IMR-90 (cell line): Measurements from ENCODE around the gene TTLL12. TPM values are rescaled to one million over a fixed set of nuclear protein-coding genes. Genes with fewer than 3 reads are reported as not detected.

ENCODE experiments used
- ATAC-seq: fragments of 200-7000 bp; cut with Tn5 transposase; 2 replicates; pipeline ENCODE4 v1.9.1; 2020; ENCODE audit warnings: low read depth, mild to moderate bottlenecking, moderate library complexity
- BruUV-seq: library from RNA; stranded (reverse); fragments of 400-500 nt; replicated peaks from 2 replicates; lab custom pipeline; 2021; lab: Mats Ljungman, UMichigan
- CTCF ChIA-PET: fragments of 300-600 bp; formaldehyde crosslinking; extraction: SDS; loops from one replicate; lab custom pipeline; 2021; ENCODE audit warnings: antibody characterized with exemption; lab: Yijun Ruan, JAX
- POLR2A ChIA-PET: fragments of 300-600 bp; sonication (Branson Sonifier 250); formaldehyde crosslinking; loops from one replicate; lab custom pipeline; 2022; ENCODE audit warnings: antibody characterized with exemption; ENCODE audit not compliant: unreplicated experiment; lab: Charles Lee
- DNase-seq: peaks from one replicate; pipeline ENCODE4 v3.0.0; 2013
- H2AFZ ChIP-seq: replicated peaks from 2 replicates; pipeline ENCODE3; 2013; ENCODE audit warnings: low read length, mild to moderate bottlenecking; ENCODE audit not compliant: poor library complexity
- H2AK5ac ChIP-seq: 2 replicates; pipeline ENCODE4 v1.6.1; 2013; ENCODE audit warnings: low read depth, low read length, inconsistent platforms
- H2AK9ac ChIP-seq: replicated peaks from 2 replicates; pipeline ENCODE3; 2013; ENCODE audit warnings: mild to moderate bottlenecking, low read depth, low read length, moderate library complexity; ENCODE audit not compliant: poor library complexity
- H2BK120ac ChIP-seq: 2 replicates; pipeline ENCODE4 v1.6.1; 2013; ENCODE audit warnings: low read depth, low read length, inconsistent platforms
- H2BK15ac ChIP-seq: 3 replicates; pipeline ENCODE4 v1.6.1; 2013; ENCODE audit warnings: low read depth, low read length, inconsistent platforms
- H2BK20ac ChIP-seq: 2 replicates; pipeline ENCODE4 v1.6.1; 2013; ENCODE audit warnings: low read depth, mild to moderate bottlenecking, inconsistent platforms, low read length, moderate library complexity
- H2BK5ac ChIP-seq: 2 replicates; pipeline ENCODE4 v1.6.1; 2013; ENCODE audit warnings: mild to moderate bottlenecking, low read depth, low read length, inconsistent platforms; ENCODE audit not compliant: poor library complexity, severe bottlenecking
- H3K14ac ChIP-seq: replicated peaks from 2 replicates; pipeline ENCODE4 v1.6.1; 2013; ENCODE audit warnings: low read depth, low read length, inconsistent platforms
- H3K18ac ChIP-seq: 2 replicates; pipeline ENCODE4 v1.6.1; 2013; ENCODE audit warnings: low read depth, low read length, control low read depth
- H3K23ac ChIP-seq: 2 replicates; pipeline ENCODE4 v1.6.1; 2013; ENCODE audit warnings: low read depth, low read length, inconsistent platforms
- H3K27ac ChIP-seq: 2 replicates; pipeline ENCODE4 v1.5.1; 2013; ENCODE audit warnings: mild to moderate bottlenecking, control low read depth, low read length; ENCODE audit not compliant: insufficient read depth
- H3K27me3 ChIP-seq: 2 replicates; pipeline ENCODE4 v1.6.1; 2013; ENCODE audit warnings: low read length; ENCODE audit not compliant: control insufficient read depth, insufficient read depth
- H3K36me3 ChIP-seq: 2 replicates; pipeline ENCODE4 v1.6.1; 2013; ENCODE audit warnings: low read length, mixed read lengths; ENCODE audit not compliant: control insufficient read depth, insufficient read depth
- H3K4ac ChIP-seq: 2 replicates; pipeline ENCODE4 v1.6.1; 2013; ENCODE audit warnings: low read depth, low read length, inconsistent platforms
- H3K4me1 ChIP-seq: 2 replicates; pipeline ENCODE4 v1.6.1; 2013; ENCODE audit warnings: low read length, mixed read lengths; ENCODE audit not compliant: control insufficient read depth, insufficient read depth
- H3K4me2 ChIP-seq: 2 replicates; pipeline ENCODE4 v1.6.1; 2013; ENCODE audit warnings: low read depth, mild to moderate bottlenecking, control low read depth, low read length, moderate library complexity
- H3K4me3 ChIP-seq: 2 replicates; pipeline ENCODE4 v1.5.1; 2013; ENCODE audit warnings: low read depth, mild to moderate bottlenecking, control low read depth, low read length, moderate library complexity; ENCODE audit not compliant: insufficient read depth
- H3K56ac ChIP-seq: 2 replicates; pipeline ENCODE4 v1.6.1; 2013; ENCODE audit warnings: low read length, inconsistent platforms; ENCODE audit not compliant: insufficient read depth; ENCODE audit errors: extremely low read depth
- H3K79me1 ChIP-seq, 2 experiments: 2 replicates each; pipeline ENCODE4 v1.6.1; 2013; ENCODE audit warnings: low read length in 2 of 2, inconsistent platforms in 1 of 2, low read depth in 1 of 2
- H3K9ac ChIP-seq: 2 replicates; pipeline ENCODE4 v1.6.1; 2013; ENCODE audit warnings: low read depth, low read length, control low read depth
- H3K9me1 ChIP-seq: 2 replicates; pipeline ENCODE4 v1.6.1; 2013; ENCODE audit warnings: low read length, inconsistent platforms; ENCODE audit not compliant: insufficient read depth
- H3K9me3 ChIP-seq: 2 replicates; pipeline ENCODE4 v1.6.1; 2013; ENCODE audit warnings: low read length; ENCODE audit not compliant: control insufficient read depth, insufficient read depth
- H4K20me1 ChIP-seq: 2 replicates; pipeline ENCODE4 v1.6.1; 2013; ENCODE audit warnings: low read length, inconsistent platforms; ENCODE audit not compliant: insufficient read depth
- H4K5ac ChIP-seq: 2 replicates; pipeline ENCODE4 v1.6.1; 2013; ENCODE audit warnings: mild to moderate bottlenecking, low read depth, low read length, control low read depth
- H4K8ac ChIP-seq, 2 experiments: 2 replicates each; pipeline ENCODE4 v1.6.1; 2013; ENCODE audit warnings: low read depth in 2 of 2, low read length in 2 of 2, control low read depth in 1 of 2, inconsistent platforms in 1 of 2
- H4K91ac ChIP-seq: 2 replicates; pipeline ENCODE4 v1.6.1; 2013; ENCODE audit warnings: low read depth, low read length, inconsistent platforms; ENCODE audit not compliant: insufficient read depth
- BHLHE40 ChIP-seq: fragments of 150-350 bp; IDR thresholded peaks from 2 replicates; pipeline ENCODE4 v1.6.1; 2016; ENCODE audit warnings: mild to moderate bottlenecking, low read depth, low read length
- CEBPB ChIP-seq: IDR thresholded peaks from 2 replicates; pipeline ENCODE4 v1.6.1; 2012; ENCODE audit warnings: low read depth, low read length, improper control_type of control experiment
- CTCF ChIP-seq: conservative IDR thresholded peaks from 2 replicates; pipeline ENCODE4 v1.5.1; 2012; ENCODE audit warnings: mild to moderate bottlenecking, low read depth, low read length, improper control_type of control experiment
- MAFK ChIP-seq: IDR thresholded peaks from 2 replicates; pipeline ENCODE4 v1.6.1; 2012; ENCODE audit warnings: low read depth, low read length, improper control_type of control experiment
- RCOR1 ChIP-seq: IDR thresholded peaks from 2 replicates; pipeline ENCODE4 v1.6.1; 2012; ENCODE audit warnings: mild to moderate bottlenecking, low read length, improper control_type of control experiment; ENCODE audit not compliant: insufficient replicate concordance
- USF2 ChIP-seq: fragments of 150-350 bp; IDR thresholded peaks from 2 replicates; pipeline ENCODE4 v1.6.1; 2017; ENCODE audit warnings: mild to moderate bottlenecking, antibody characterized with exemption, low read length, low read depth
- WGBS, 2 experiments: methylation state at CpG; one replicate each; pipeline versions ENCODE4 v1.1.5 to v1.1.7; 2013; ENCODE audit warnings: missing lambda C conversion rate in 2 of 2; ENCODE audit not compliant: insufficient read length in 1 of 2; ENCODE audit errors: extremely low coverage in 2 of 2; 5-methylcytosine and 5-hydroxymethylcytosine counted together
- dilution Hi-C: fragments of 300-500 bp; cut with HindIII; formaldehyde crosslinking; loops from one replicate; pipeline ENCODE4 v1.14.3; 2018; ENCODE audit warnings: low sequenced_read_pairs; ENCODE audit not compliant: unreplicated experiment
- in situ Hi-C: fragments of 300-500 bp; cut with MboI; formaldehyde crosslinking; loops from 3 replicates; pipeline ENCODE4 v1.14.3; 2019; ENCODE audit warnings: low sequenced_read_pairs, inconsistent platforms, mixed read lengths
- intact Hi-C: fragments of 100-400 bp; cut with micrococcal nuclease; formaldehyde crosslinking; loops from 2 replicates; pipeline ENCODE4 v1.10.0; 2022
- polyA plus RNA-seq, 3 experiments: library from polyadenylated mRNA; depleted of rRNA; stranded (reverse); fragments of >200 nt; gene quantifications; 2 replicates each; pipeline ENCODE4 v1.2.3, GENCODE V29; 2012; ENCODE audit warnings: low replicate concordance in 1 of 3
- total RNA-seq: library from RNA; depleted of rRNA; stranded (reverse); fragments of >200 nt; gene quantifications from 2 replicates; pipeline ENCODE4 v1.2.3, GENCODE V29; 2012

The TTLL12 gene
- total and polyA plus RNA-seq, 2 of the 4 experiments (the other 2 are of a cell fraction), result 20.9 to 30.1 TPM

- H4K8ac ChIP-seq, result no peak overlapping the region
- H3K9me1 ChIP-seq, result no peaks in the 10 kb centered on the region
- no peak overlapping the region for H3K4ac ChIP-seq
- H3K56ac ChIP-seq, result no peak overlapping the region
- no peak overlapping the region for H2BK120ac ChIP-seq
- no peaks in the 10 kb centered on the region for H3K9me3 ChIP-seq
- H3K4me2 ChIP-seq, result no peak overlapping the region
- H2AFZ ChIP-seq, result no peak overlapping the region
- no peak overlapping the region for H3K4me3 ChIP-seq
- H2BK20ac ChIP-seq, result no peak overlapping the region
- TF ChIP-seq BHLHE40 (no peak), CTCF (no peak), USF2 (no peak), MAFK (no peak), RCOR1 (no peak), CEBPB (no peak)
- 78% methylated on average over 4 of the region's 13 CpGs; no CpG with 5 or more reads in 1 of the 2 experiments for WGBS, 2 experiments
- dilution Hi-C loops, result no loop called here
- no peak overlapping the region for H3K14ac ChIP-seq
- in situ Hi-C loops, result no loop called here
- peaks cover 30% of the 10 kb centered on the region for H3K27me3 ChIP-seq
- DNase-seq (no peak), ATAC-seq (no peak)
- no peak overlapping the region for H3K18ac ChIP-seq
- H2AK5ac ChIP-seq, result no peak overlapping the region
- intact Hi-C loops, result no loop called here
- no peak overlapping the region for H2AK9ac ChIP-seq
- no peak overlapping the region for H2BK15ac ChIP-seq
- POLR2A ChIA-PET, result no interaction called here
- CTCF ChIA-PET, result no interaction called here
- H3K4me1 ChIP-seq, result no peaks in the 10 kb centered on the region
- no peak overlapping the region for H2BK5ac ChIP-seq
- H4K91ac ChIP-seq, result no peak overlapping the region
- no peak overlapping the region for H3K23ac ChIP-seq
- H4K20me1 ChIP-seq, result no peaks in the 10 kb centered on the region
- H3K27ac ChIP-seq, result no peak overlapping the region
- no peaks in the 10 kb centered on the region for H3K79me1 ChIP-seq
- H3K36me3 ChIP-seq, result no peaks in the 10 kb centered on the region
- H4K5ac ChIP-seq, result no peak overlapping the region
- no peak overlapping the region for H3K9ac ChIP-seq
- no TSS peak for BruUV-seq
These were observed 25.1 kb upstream of the TTLL12 start for GRCh38 chr22:43211941-43212433.
